Hepatocyte (in vitro differentiated cells): ENCODE measurements around the gene APBA2.

Source experiments
- EZH2 ChIP-seq: fragments of 200-600 bp; sonication (generic); IDR thresholded peaks from 2 replicates; pipeline ENCODE4 v1.6.1; 2016; ENCODE audit warnings: antibody characterized with exemption, mild to moderate bottlenecking, borderline replicate concordance
- TF ChIP-seq, protein P1 (sequence below): fragments of 200-600 bp; sonication (generic); IDR thresholded peaks from 2 replicates; pipeline ENCODE4 v1.5.1; 2016; ENCODE audit warnings: antibody characterized with exemption, mild to moderate bottlenecking; ENCODE audit not compliant: poor library complexity

DNA sequence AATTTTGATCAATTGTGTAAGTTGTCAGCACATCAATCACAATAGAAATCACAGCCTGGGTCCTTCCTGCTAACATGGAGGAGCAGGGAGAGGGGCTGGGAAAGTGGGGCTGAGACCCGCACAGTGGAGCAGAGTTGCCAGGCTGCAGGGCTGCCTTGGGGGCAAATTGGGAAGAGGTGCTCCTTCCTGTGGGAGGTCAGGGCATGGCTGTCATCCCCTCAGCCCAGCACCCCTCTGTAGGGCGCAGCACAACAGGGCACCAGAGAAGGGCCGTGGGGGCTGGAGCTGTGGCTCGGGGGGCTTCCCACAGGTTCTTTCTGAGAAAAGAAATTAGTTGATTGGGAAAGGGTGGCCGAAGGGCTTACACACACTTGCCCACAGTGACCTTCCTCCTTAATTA lies 257.5 kb downstream of the APBA2 start:
- TF ChIP-seq, protein P1, sequence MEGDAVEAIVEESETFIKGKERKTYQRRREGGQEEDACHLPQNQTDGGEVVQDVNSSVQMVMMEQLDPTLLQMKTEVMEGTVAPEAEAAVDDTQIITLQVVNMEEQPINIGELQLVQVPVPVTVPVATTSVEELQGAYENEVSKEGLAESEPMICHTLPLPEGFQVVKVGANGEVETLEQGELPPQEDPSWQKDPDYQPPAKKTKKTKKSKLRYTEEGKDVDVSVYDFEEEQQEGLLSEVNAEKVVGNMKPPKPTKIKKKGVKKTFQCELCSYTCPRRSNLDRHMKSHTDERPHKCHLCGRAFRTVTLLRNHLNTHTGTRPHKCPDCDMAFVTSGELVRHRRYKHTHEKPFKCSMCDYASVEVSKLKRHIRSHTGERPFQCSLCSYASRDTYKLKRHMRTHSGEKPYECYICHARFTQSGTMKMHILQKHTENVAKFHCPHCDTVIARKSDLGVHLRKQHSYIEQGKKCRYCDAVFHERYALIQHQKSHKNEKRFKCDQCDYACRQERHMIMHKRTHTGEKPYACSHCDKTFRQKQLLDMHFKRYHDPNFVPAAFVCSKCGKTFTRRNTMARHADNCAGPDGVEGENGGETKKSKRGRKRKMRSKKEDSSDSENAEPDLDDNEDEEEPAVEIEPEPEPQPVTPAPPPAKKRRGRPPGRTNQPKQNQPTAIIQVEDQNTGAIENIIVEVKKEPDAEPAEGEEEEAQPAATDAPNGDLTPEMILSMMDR, result no peak
- TF ChIP-seq EZH2, result no peak
